ENCODE data around the gene VWA8. TPM values are rescaled to one million over a fixed set of nuclear protein-coding genes. Genes with fewer than 3 reads are reported as not detected.

The VWA8 gene
- total RNA-seq, 1 donor from 2014 or later: 26.4 TPM

DNA sequence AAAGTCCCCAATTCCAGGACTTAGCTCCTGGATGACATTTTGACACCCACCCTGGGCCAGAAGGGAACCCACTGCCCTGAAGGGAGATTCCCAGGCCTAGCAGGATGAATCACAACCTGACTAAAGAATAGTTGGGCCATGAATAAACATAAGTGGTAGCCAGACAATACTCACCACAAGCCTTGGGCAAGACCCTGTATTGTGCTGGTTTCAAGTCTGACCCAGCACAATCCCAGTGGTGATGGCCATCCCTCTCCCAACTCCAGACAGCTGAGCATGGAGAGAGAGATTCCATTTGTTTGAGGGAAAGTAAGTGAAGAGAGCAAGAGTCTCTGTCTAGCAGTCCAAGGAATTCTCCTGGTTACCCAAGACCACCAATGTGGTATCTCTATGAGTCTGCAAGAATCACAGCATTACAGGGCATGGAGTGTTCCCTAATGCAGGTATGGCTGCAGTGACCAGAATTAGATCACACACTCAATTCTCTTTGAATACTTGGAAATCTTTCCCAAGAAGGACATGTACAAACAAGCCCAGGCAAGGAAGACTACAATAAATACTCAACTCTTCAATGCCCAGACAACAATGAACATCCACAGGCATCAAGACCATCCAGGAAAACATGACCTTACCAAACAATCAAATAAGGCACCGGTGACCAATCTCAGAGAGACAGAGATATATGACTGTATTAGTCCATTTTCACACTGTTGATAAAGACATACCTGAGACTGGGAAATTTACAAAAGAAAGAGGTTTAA lies 158.0 kb downstream of the VWA8 start:
- Mint-ChIP-seq H3K4me1 (ENCODE audit: low read depth) (peaks cover 9% of the 10 kb centered on the region), H3K27me3 (ENCODE audit: insufficient read depth) (no peaks in the 10 kb centered on the region), H3K36me3 (ENCODE audit: low read depth) (peaks cover 45% of the 10 kb centered on the region), H3K4me3 (no peak overlapping the region), H3K9me3 (peaks cover 26% of the 10 kb centered on the region), H3K27ac (no peak overlapping the region)
- intact Hi-C loops (cut with micrococcal nuclease): no loop called here
- no peak for DNase-seq (ENCODE audit: low spot score)

- Mint-ChIP-seq H3K27me3 (ENCODE audit: insufficient read depth) (no peaks in the 10 kb centered on the region), H3K9me3 (peaks cover 26% of the 10 kb centered on the region)
These were observed 158.7 kb downstream of the VWA8 start for GRCh38 chr13:41802043-41802683.

DNA sequence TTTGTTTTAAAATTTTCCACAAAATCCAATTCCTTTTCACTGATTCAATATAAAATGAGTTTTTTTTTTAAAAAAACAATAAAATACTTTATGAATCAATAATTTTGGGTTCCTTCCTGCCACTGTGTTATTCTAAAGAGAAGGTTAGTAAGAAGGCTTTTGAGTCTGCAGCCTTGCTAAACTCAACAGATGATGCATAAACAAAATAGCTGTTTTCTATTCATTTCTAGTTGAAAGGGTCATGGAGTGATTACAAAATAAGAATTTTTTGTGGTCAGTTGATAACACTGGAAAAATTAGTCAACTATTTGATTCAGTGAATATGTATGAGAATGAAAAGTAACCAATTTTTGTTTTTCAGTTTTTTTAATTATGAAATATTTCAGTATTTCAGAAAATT lies 169.9 kb downstream of the VWA8 start:
- H3K36me3 Mint-ChIP-seq (ENCODE audit: low read depth): peaks cover 7% of the 10 kb centered on the region
- intact Hi-C loops (cut with micrococcal nuclease): no loop called here

More at GRCh38 chr13:41802043-41802683, 158.7 kb downstream of the VWA8 start:
- H3K4me1 Mint-ChIP-seq (ENCODE audit: low read depth): peaks cover 9% of the 10 kb centered on the region
- intact Hi-C loops (cut with micrococcal nuclease): no loop called here
- peaks cover 47% of the 10 kb centered on the region for H3K36me3 Mint-ChIP-seq (ENCODE audit: low read depth)
- no peak for DNase-seq (ENCODE audit: low spot score)
- H3K27ac Mint-ChIP-seq: no peak overlapping the region
- H3K4me3 Mint-ChIP-seq: no peak overlapping the region

DNA sequence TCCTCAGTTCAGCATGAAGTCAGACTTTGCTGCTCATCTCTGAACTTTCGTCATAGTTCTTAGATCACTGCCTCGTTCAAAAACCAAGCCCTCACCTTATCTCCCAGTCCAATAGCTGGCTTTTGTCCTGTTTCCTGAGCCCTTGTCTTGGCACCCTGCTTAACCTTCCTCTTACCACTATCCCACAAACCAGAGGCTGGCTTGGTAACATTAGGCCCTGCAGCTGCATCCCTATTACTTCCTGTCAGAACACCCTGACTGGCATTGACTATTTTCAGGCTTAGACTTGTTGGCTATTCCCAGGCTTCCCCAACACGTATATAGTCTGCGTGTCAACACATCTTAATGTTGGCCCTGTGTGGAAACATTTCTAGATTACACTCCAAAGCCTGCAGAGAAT lies 172.4 kb downstream of the VWA8 start:
- Mint-ChIP-seq H3K27me3 (ENCODE audit: insufficient read depth) (no peaks in the 10 kb centered on the region), H3K36me3 (ENCODE audit: low read depth) (peaks cover 3% of the 10 kb centered on the region), H3K4me1 (ENCODE audit: low read depth) (no peaks in the 10 kb centered on the region), H3K4me3 (no peak overlapping the region), H3K27ac (no peak overlapping the region), H3K9me3 (no peaks in the 10 kb centered on the region)
- intact Hi-C loops (cut with micrococcal nuclease): no loop called here
- no peak for DNase-seq (ENCODE audit: low spot score)

More for the DNA sequence above, 169.9 kb downstream of the VWA8 start:
- no peaks in the 10 kb centered on the region for H3K4me1 Mint-ChIP-seq (ENCODE audit: low read depth)
- no peaks in the 10 kb centered on the region for H3K9me3 Mint-ChIP-seq
- H3K27ac Mint-ChIP-seq: no peak overlapping the region
- no peak overlapping the region for H3K4me3 Mint-ChIP-seq
- no peaks in the 10 kb centered on the region for H3K27me3 Mint-ChIP-seq (ENCODE audit: insufficient read depth)
- DNase-seq (ENCODE audit: low spot score): no peak

DNA sequence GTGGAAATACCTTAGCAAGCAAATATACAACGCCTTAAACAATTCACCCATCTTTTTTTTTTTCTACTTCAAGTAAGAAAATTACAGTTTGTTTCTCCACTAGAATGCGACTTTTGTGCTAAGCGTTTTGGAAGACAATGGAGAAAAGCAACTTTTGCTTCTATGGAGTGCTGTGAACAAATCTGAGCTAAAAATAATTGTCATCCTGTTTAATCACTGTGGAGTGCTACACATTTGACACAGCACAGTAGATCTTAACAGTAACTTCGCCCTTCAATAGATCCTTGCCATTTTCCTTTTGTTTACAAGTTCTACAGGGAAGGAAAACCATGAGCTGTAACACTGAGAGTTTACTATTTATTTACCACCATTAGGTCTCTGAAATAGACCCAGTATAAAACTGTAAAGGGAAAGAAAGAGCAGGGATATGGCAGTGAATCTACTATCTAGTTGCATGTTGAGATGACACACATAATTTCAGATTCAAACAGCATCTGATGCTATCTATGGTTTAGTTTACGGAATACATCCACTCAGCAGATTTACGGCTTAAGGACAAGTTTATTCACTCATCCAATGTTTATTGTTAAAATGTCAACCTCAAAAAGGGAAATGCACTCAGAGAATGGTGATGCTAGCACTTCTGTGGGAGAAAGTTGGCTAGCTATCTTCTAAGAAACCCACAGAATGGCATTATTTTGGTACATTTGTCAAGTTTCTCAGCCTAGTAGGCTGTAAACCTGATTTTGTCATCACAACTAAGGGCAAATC lies 175.3 kb downstream of the VWA8 start:
- no peak overlapping the region for H3K27ac Mint-ChIP-seq
- intact Hi-C loops (cut with micrococcal nuclease): no loop called here
- no peak overlapping the region for H3K4me3 Mint-ChIP-seq
- no peaks in the 10 kb centered on the region for H3K27me3 Mint-ChIP-seq (ENCODE audit: insufficient read depth)
- H3K9me3 Mint-ChIP-seq: no peaks in the 10 kb centered on the region
- no peak for DNase-seq (ENCODE audit: low spot score)
- H3K4me1 Mint-ChIP-seq (ENCODE audit: low read depth): no peaks in the 10 kb centered on the region
- H3K36me3 Mint-ChIP-seq (ENCODE audit: low read depth): peaks cover 3% of the 10 kb centered on the region

DNA sequence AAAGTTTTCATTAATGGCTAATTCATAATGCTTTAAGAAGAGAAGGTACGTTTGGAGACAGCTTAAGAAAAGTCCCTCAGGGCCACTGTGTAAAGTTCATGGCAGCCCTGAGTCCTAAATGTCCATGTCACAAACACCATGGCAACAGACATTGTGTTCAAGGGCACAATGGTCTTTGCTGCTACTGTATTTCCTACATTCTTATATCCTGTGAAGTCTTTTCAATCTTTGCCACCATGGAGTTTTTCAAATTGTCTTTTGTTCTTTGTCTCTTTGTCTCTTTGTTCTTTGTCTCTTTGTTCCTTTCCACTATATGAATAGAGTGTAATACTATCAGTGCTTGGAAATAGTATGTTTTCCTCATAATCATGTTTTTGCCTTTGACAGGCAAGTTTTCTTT lies 178.8 kb downstream of the VWA8 start:
- intact Hi-C loops (cut with micrococcal nuclease): no loop called here
- peaks cover 4% of the 10 kb centered on the region for H3K36me3 Mint-ChIP-seq (ENCODE audit: low read depth)
- no peaks in the 10 kb centered on the region for H3K27me3 Mint-ChIP-seq (ENCODE audit: insufficient read depth)
- H3K4me3 Mint-ChIP-seq: no peak overlapping the region
- no peaks in the 10 kb centered on the region for H3K4me1 Mint-ChIP-seq (ENCODE audit: low read depth)
- no peaks in the 10 kb centered on the region for H3K9me3 Mint-ChIP-seq
- no peak for DNase-seq (ENCODE audit: low spot score)
- H3K27ac Mint-ChIP-seq: no peak overlapping the region

- H3K9me3 Mint-ChIP-seq: no peaks in the 10 kb centered on the region
- DNase-seq (ENCODE audit: low spot score): no peak
- H3K27ac Mint-ChIP-seq: no peak overlapping the region
- no peaks in the 10 kb centered on the region for H3K27me3 Mint-ChIP-seq (ENCODE audit: insufficient read depth)
- H3K4me3 Mint-ChIP-seq: no peak overlapping the region
- H3K4me1 Mint-ChIP-seq (ENCODE audit: low read depth): no peaks in the 10 kb centered on the region
- peaks cover 2% of the 10 kb centered on the region for H3K36me3 Mint-ChIP-seq (ENCODE audit: low read depth)
- intact Hi-C loops (cut with micrococcal nuclease): no loop called here
These were observed 179.9 kb downstream of the VWA8 start for GRCh38 chr13:41780715-41781706.

GRCh38 chr13:41775251-41775650 lies 185.7 kb downstream of the VWA8 start:
- no peak overlapping the region for H3K4me3 Mint-ChIP-seq
- H3K27ac Mint-ChIP-seq: no peak overlapping the region
- H3K36me3 Mint-ChIP-seq (ENCODE audit: low read depth): peaks cover 10% of the 10 kb centered on the region
- intact Hi-C loops (cut with micrococcal nuclease): no loop called here
- H3K4me1 Mint-ChIP-seq (ENCODE audit: low read depth): no peaks in the 10 kb centered on the region
- no peaks in the 10 kb centered on the region for H3K9me3 Mint-ChIP-seq
- no peaks in the 10 kb centered on the region for H3K27me3 Mint-ChIP-seq (ENCODE audit: insufficient read depth)
- no peak for DNase-seq (ENCODE audit: low spot score)

DNA sequence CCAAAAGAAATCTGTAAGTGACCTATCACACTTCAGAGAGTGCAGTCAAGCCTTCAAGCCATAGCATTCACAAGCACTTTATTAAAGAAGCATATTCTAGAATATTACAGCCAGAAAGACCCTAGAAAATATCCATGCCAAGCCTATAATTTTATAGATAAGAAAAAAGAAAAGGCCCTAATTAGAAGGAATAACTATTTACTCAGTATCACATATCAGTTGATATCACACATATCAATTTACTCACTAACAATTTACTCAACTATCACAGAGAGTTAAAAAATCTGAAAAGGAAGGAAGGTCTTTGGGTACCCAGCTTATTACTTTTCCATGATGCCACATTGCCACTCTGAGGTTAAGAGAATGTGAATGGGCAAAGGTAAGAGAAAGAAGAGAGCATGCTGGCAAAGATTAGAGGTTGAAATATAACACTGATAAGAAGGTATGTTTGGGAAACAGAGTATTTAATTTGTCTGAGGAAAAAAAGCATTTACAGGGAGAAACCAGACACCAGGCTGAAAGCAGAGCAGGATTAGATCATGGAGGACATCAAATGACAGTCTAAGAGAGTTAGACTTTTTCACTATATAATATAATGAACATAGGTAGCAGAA lies 186.2 kb downstream of the VWA8 start:
- no peaks in the 10 kb centered on the region for H3K4me1 Mint-ChIP-seq (ENCODE audit: low read depth)
- DNase-seq (ENCODE audit: low spot score): no peak
- H3K4me3 Mint-ChIP-seq: no peak overlapping the region
- no peaks in the 10 kb centered on the region for H3K9me3 Mint-ChIP-seq
- H3K36me3 Mint-ChIP-seq (ENCODE audit: low read depth): peaks cover 10% of the 10 kb centered on the region
- no peaks in the 10 kb centered on the region for H3K27me3 Mint-ChIP-seq (ENCODE audit: insufficient read depth)
- intact Hi-C loops (cut with micrococcal nuclease): no loop called here
- H3K27ac Mint-ChIP-seq: no peak overlapping the region

GRCh38 chr13:41767801-41768200 lies 193.1 kb downstream of the VWA8 start:
- H3K36me3 Mint-ChIP-seq (ENCODE audit: low read depth): peaks cover 4% of the 10 kb centered on the region
- no peak overlapping the region for H3K4me3 Mint-ChIP-seq
- no peaks in the 10 kb centered on the region for H3K9me3 Mint-ChIP-seq
- DNase-seq (ENCODE audit: low spot score): no peak
- peaks cover 12% of the 10 kb centered on the region for H3K4me1 Mint-ChIP-seq (ENCODE audit: low read depth)
- H3K27me3 Mint-ChIP-seq (ENCODE audit: insufficient read depth): no peaks in the 10 kb centered on the region
- H3K27ac Mint-ChIP-seq: no peak overlapping the region
- intact Hi-C loops (cut with micrococcal nuclease): no loop called here

DNA sequence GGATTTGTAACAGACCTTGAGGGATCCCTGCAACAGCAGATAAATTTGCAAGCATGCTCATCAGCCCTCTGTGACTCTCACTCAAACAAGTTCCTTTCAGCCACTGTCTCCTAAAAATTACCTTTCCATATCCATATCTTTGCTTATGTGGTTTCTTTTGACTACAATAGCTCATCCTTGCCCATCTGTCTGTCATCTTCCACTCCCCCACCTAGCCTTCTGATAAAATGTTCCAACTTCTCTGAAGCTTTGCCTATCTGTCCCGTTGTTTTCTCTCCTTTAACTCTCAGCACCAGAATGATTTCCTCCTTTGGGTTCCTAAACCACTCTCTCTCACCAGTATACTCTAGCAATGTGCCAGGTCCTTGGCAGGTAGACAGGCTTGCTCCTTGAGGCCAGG lies 194.5 kb downstream of the VWA8 start:
- no peak overlapping the region for H3K4me3 Mint-ChIP-seq
- no peaks in the 10 kb centered on the region for H3K9me3 Mint-ChIP-seq
- no peak overlapping the region for H3K27ac Mint-ChIP-seq
- peaks cover 4% of the 10 kb centered on the region for H3K36me3 Mint-ChIP-seq (ENCODE audit: low read depth)
- no peak for DNase-seq (ENCODE audit: low spot score)
- no peaks in the 10 kb centered on the region for H3K27me3 Mint-ChIP-seq (ENCODE audit: insufficient read depth)
- intact Hi-C loops (cut with micrococcal nuclease): no loop called here
- peaks cover 12% of the 10 kb centered on the region for H3K4me1 Mint-ChIP-seq (ENCODE audit: low read depth)

GRCh38 chr13:41765813-41766212 lies 195.1 kb downstream of the VWA8 start:
- DNase-seq (ENCODE audit: low spot score): no peak
- Mint-ChIP-seq H3K9me3 (no peaks in the 10 kb centered on the region), H3K4me1 (ENCODE audit: low read depth) (peaks cover 12% of the 10 kb centered on the region), H3K36me3 (ENCODE audit: low read depth) (peaks cover 4% of the 10 kb centered on the region), H3K4me3 (no peak overlapping the region), H3K27ac (no peak overlapping the region), H3K27me3 (ENCODE audit: insufficient read depth) (no peaks in the 10 kb centered on the region)
- intact Hi-C loops (cut with micrococcal nuclease): no loop called here
